Measurements from ENCODE around the gene AKNA. TPM values are rescaled to one million over a fixed set of nuclear protein-coding genes. Genes with fewer than 3 reads are reported as not detected.

Gene AKNA
- total and polyA plus RNA-seq, 2 donors (not counting 1 experiment from before 2014, with no cell fraction given): 178 to 407 TPM

DNA sequence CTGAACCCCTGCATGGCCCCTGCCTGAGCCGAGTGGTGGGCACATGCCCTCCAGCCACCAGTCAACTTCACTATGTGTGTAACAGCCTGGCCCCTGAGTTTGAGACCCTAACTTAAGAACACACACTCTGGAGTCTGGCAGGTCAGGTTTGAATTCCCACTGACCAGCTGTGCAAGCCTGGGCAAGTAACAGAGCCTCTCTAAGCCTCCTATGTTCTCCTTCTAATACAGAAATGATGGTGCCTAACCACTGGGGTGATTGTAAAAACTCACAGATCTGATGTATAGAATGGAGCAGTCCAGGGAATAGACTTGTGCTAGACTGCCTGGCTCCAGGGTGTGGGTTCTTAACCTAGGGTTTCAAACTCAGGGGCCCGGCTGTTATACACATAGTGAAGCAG, 16.7 kb upstream of the AKNA start:
- Histone ChIP-seq H3K4me1 (ENCODE audit: control insufficient read depth in 2 of 2, insufficient read depth in 2 of 2, low read length in 2 of 2) (peaks cover 8 to 9% of the 10 kb centered on the region in 2 donors), H3K4me3 (ENCODE audit: control extremely low read depth in 1 of 5, extremely low read depth in 1 of 5, insufficient read depth in 1 of 5, low read depth in 2 of 5, low read length in 4 of 5) (no peak overlapping the region), H3K79me2 (ENCODE audit: control insufficient read depth, insufficient read depth, low read length) (no peaks in the 10 kb centered on the region), H3K27ac (ENCODE audit: low read length in 2 of 2) (no peak overlapping the region), H2AFZ (ENCODE audit: insufficient read depth, low read depth, low read length, poor library complexity, severe bottlenecking) (no peak overlapping the region), H3K9me3 (ENCODE audit: control extremely low read depth in 1 of 3, control insufficient read depth in 2 of 3, insufficient read depth in 1 of 3, low read length in 2 of 3) (no peaks in the 10 kb centered on the region), H3K9ac (ENCODE audit: low read length) (no peak overlapping the region), H3K36me3 (replicated peaks in 1 of 2; ENCODE audit: control extremely low read depth in 1 of 2, control insufficient read depth in 1 of 2, extremely low read depth in 1 of 2, insufficient read depth in 2 of 2, low read length in 1 of 2) (no peaks in the 10 kb centered on the region), H3K27me3 (replicated peaks in 1 of 4; ENCODE audit: control extremely low read depth in 1 of 4, control insufficient read depth in 3 of 4, insufficient read depth in 4 of 4, low read length in 3 of 4) (no peaks in the 10 kb centered on the region), H3K4me2 (replicated peaks; ENCODE audit: low read depth, low read length, poor library complexity, severe bottlenecking) (no peak overlapping the region), H4K20me1 (ENCODE audit: control insufficient read depth, insufficient read depth, low read length, poor library complexity, severe bottlenecking) (no peaks in the 10 kb centered on the region)
- ATAC-seq (ENCODE audit: low read depth): no peak
- POLR2A ChIA-PET: interaction anchor here (0.6 kb wide), 2 partner anchors 18 to 34 kb away, joined by 3 to 7 read pairs; no protein-coding TSS in a partner anchor
- CTCF ChIA-PET: interaction anchor here (0.7 to 8.9 kb wide), 22 partner anchors 9 to 609 kb away, joined by 3 to 144 read pairs (median 17); partner anchors contain the start of genes AKNA, ATP6V1G1 and TEX48
- Mint-ChIP-seq H3K27me3 (no peaks in the 10 kb centered on the region), H3K4me3 (no peak overlapping the region), H3K27ac (no peak overlapping the region), H3K9me3 (ENCODE audit: insufficient read depth) (no peaks in the 10 kb centered on the region), H3K4me1 (peaks cover 4% of the 10 kb centered on the region)
- 100% methylated on average over 2 of the region's 2 CpGs for WGBS (ENCODE audit: insufficient coverage)
- no peak for DNase-seq
- TF ChIP-seq, protein P1, sequence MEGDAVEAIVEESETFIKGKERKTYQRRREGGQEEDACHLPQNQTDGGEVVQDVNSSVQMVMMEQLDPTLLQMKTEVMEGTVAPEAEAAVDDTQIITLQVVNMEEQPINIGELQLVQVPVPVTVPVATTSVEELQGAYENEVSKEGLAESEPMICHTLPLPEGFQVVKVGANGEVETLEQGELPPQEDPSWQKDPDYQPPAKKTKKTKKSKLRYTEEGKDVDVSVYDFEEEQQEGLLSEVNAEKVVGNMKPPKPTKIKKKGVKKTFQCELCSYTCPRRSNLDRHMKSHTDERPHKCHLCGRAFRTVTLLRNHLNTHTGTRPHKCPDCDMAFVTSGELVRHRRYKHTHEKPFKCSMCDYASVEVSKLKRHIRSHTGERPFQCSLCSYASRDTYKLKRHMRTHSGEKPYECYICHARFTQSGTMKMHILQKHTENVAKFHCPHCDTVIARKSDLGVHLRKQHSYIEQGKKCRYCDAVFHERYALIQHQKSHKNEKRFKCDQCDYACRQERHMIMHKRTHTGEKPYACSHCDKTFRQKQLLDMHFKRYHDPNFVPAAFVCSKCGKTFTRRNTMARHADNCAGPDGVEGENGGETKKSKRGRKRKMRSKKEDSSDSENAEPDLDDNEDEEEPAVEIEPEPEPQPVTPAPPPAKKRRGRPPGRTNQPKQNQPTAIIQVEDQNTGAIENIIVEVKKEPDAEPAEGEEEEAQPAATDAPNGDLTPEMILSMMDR (IDR thresholded peaks at IDR 0.05): no peak
- no peak for TF ChIP-seq EZH2 (IDR thresholded peaks at IDR 0.05; ENCODE audit: borderline replicate concordance, insufficient read depth, low read depth, low read length, poor library complexity, severe bottlenecking)
- intact Hi-C loops (cut with micrococcal nuclease): loop anchor here (10.0 kb wide), 1 partner anchor 330 kb away; no protein-coding TSS in a partner anchor

DNA sequence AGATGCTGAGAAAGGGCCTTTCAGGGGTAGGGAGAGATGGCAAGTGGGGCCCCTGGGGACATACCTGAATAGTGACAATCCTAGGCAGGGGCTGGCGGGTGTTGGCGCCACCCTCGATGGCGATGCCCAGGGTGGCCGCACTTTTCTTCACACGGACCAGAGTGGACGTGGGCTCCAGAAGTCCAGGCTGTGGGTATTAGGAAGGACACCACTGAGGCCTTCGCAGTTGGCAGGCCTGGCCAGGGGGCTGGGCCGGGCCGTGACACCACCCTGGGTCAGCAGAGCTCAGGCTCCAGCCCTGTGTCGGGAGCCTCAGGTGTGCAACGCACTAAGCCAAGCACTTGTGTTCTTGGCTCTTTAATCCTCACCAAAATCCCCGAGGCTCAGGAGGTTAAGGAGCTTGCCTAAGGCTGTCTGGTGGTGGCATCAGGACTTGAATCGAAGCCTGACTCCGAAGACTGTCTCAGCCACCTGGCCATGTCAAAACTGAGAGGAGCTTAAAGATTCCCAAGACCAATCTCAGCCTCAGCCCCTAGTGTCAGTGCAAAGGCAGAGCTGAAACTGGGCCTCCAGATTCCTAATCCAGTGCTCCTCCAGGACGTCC, 15.5 kb upstream of the AKNA start:
- no peak overlapping the region for H2AFZ ChIP-seq (ENCODE audit: insufficient read depth, low read depth, low read length, poor library complexity, severe bottlenecking)
- H3K9ac ChIP-seq (ENCODE audit: low read length): no peak overlapping the region
- no peaks in the 10 kb centered on the region for H3K9me3 Mint-ChIP-seq (ENCODE audit: insufficient read depth)
- TF ChIP-seq, protein P1 (IDR thresholded peaks at IDR 0.05): no peak
- no peak for TF ChIP-seq EZH2 (IDR thresholded peaks at IDR 0.05; ENCODE audit: borderline replicate concordance, insufficient read depth, low read depth, low read length, poor library complexity, severe bottlenecking)
- H3K27ac Mint-ChIP-seq: no peak overlapping the region
- H3K4me3 Mint-ChIP-seq: no peak overlapping the region
- H3K4me3 ChIP-seq (ENCODE audit: control extremely low read depth in 1 of 5, extremely low read depth in 1 of 5, insufficient read depth in 1 of 5, low read depth in 2 of 5, low read length in 4 of 5): no peak overlapping the region
- H3K27me3 ChIP-seq (replicated peaks in 1 of 4; ENCODE audit: control extremely low read depth in 1 of 4, control insufficient read depth in 3 of 4, insufficient read depth in 4 of 4, low read length in 3 of 4): no peaks in the 10 kb centered on the region
- ChIA-PET POLR2A (interaction anchor here (0.5 kb wide), 1 partner anchor 194 kb away, joined by 3 read pairs; no protein-coding TSS in a partner anchor), CTCF (interaction anchor here (0.8 to 8.9 kb wide), 11 partner anchors 10 to 613 kb away, joined by 3 to 144 read pairs (median 4); no protein-coding TSS in a partner anchor)
- DNase-seq (no peak), ATAC-seq (ENCODE audit: low read depth) (no peak)
- 93% methylated on average over 16 of the region's 16 CpGs for WGBS (ENCODE audit: insufficient coverage)
- intact Hi-C loops (cut with micrococcal nuclease): loop anchor here (10.0 kb wide), 1 partner anchor 332 kb away; no protein-coding TSS in a partner anchor
- H3K27me3 Mint-ChIP-seq: no peaks in the 10 kb centered on the region
- no peaks in the 10 kb centered on the region for H4K20me1 ChIP-seq (ENCODE audit: control insufficient read depth, insufficient read depth, low read length, poor library complexity, severe bottlenecking)
- no peaks in the 10 kb centered on the region for H3K36me3 ChIP-seq (replicated peaks in 1 of 2; ENCODE audit: control extremely low read depth in 1 of 2, control insufficient read depth in 1 of 2, extremely low read depth in 1 of 2, insufficient read depth in 2 of 2, low read length in 1 of 2)
- H3K27ac ChIP-seq (ENCODE audit: low read length in 2 of 2): no peak overlapping the region
- peaks cover 8 to 17% of the 10 kb centered on the region in 2 donors for H3K4me1 ChIP-seq (ENCODE audit: control insufficient read depth in 2 of 2, insufficient read depth in 2 of 2, low read length in 2 of 2)
- no peaks in the 10 kb centered on the region for H3K9me3 ChIP-seq (ENCODE audit: control extremely low read depth in 1 of 3, control insufficient read depth in 2 of 3, insufficient read depth in 1 of 3, low read length in 2 of 3)
- H3K4me2 ChIP-seq (replicated peaks; ENCODE audit: low read depth, low read length, poor library complexity, severe bottlenecking): no peak overlapping the region
- H3K4me1 Mint-ChIP-seq: peaks cover 4% of the 10 kb centered on the region
- H3K79me2 ChIP-seq (ENCODE audit: control insufficient read depth, insufficient read depth, low read length): no peaks in the 10 kb centered on the region
